ENCODE measurements around the gene PLCB3. TPM values are rescaled to one million over a fixed set of nuclear protein-coding genes. Genes with fewer than 3 reads are reported as not detected.

PLCB3 gene
- total RNA-seq, 1 donor from 2014 or later, result 8.1 TPM

DNA sequence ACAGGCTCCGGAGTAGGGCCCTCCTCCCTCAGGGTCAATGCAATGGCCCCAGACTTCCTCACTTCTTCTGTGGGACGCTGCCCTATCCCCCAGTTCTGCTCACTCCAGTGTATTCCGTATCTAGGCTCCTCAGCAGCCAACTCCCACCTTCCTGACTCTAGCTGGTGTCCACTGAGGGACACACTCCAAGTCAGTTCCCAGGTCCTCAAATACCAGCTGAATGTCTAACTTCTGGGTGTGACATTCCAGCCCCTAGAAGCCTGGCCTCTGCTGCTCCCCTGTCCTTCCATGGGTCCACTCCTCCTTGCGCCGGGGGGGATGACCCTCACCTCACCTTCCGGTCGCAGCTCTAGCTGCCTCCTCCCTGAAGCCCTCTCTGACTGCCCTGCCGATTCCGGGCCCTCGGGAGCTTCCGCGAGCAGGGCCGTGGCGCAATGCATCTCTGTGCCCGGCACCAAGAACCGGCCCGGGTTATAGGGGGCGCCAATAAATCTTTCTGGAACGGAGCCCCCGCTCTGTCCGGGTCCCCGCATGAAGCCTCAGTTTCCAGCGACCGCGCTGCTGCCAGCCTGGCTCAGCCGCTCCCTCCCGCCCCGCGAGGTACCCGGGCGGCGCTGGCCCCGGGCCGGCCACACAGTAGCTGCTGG is 17.7 kb downstream of the PLCB3 start:
- H3K4me1 Mint-ChIP-seq, result peaks cover 23% of the 10 kb centered on the region
- H3K27ac Mint-ChIP-seq, result peak overlapping the region; percentile 95
- peak; percentile 1 for ATAC-seq (ENCODE audit: low read depth)
- peak overlapping the region; percentile 97 for H3K4me3 Mint-ChIP-seq
- CTCF ChIA-PET, result interaction anchor here (0.7 to 5.7 kb wide), 6 partner anchors 17 to 64 kb away, joined by 4 to 55 read pairs (median 8); partner anchors contain the start of genes CATSPERZ, PLCB3, PRDX5 and TRMT112
- no peak for DNase-seq
- intact Hi-C loops (cut with micrococcal nuclease), result loop anchor here (1.0 kb wide), 7 partner anchors 18 to 116 kb away; partner anchors contain the start of genes CCDC88B, DNAJC4, ESRRA and NUDT22
- no peaks in the 10 kb centered on the region for H3K27me3 Mint-ChIP-seq
- no peak for TF ChIP-seq CTCF (IDR thresholded peaks at IDR 0.05)
- H3K36me3 Mint-ChIP-seq (ENCODE audit: low read depth), result peaks cover 11% of the 10 kb centered on the region
- POLR2A ChIA-PET, result interaction anchor here (0.8 to 6.0 kb wide), 13 partner anchors 15 to 1428 kb away, joined by 3 to 119 read pairs (median 22); partner anchors contain the start of genes BAD, DNAJC4, ESRRA and FERMT3
- no peaks in the 10 kb centered on the region for H3K9me3 Mint-ChIP-seq

DNA sequence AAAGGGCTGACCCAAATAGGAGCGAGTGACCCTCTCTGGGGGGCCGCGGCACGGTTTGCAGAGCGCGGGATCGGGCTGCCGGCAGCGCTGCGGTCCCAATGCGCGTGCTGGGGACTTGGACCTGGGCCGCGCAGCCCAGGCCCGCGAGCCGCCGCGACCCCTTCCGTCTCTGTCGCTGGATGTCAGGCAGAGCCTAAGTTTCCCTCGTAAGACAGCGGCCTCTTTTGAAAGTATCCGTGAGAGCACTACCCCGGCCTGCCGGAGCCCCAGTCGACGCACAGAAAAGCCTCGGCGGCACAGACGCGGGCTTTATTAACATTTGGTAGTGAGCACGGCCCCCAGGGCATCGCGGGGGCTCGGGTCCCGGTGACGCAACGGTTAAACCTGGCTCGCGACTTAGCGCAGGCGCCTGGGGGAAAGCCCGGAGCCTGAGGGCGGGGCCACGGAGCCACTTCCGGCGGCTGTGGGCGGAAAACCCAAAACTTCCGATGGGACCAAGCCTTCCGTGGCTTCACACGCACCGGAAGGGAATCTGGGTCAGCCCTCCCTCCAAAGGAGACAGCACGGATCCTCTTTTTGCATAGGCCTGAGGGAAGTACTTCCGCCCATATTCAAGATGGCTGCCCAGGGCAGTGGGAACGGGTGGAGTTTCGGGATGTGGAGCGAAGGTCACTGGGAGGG is 18.4 kb downstream of the PLCB3 start:
- ATAC-seq (ENCODE audit: low read depth) (peak; percentile 72), DNase-seq (peak; percentile 97)
- Mint-ChIP-seq H3K9me3 (no peaks in the 10 kb centered on the region), H3K36me3 (ENCODE audit: low read depth) (peaks cover 11% of the 10 kb centered on the region), H3K27ac (peak overlapping the region; percentile 95), H3K4me1 (peaks cover 23% of the 10 kb centered on the region), H3K4me3 (peak overlapping the region; percentile 97), H3K27me3 (no peaks in the 10 kb centered on the region)
- intact Hi-C loops (cut with micrococcal nuclease), result loop anchor here (1.0 kb wide), 14 partner anchors 16 to 116 kb away; partner anchors contain the start of genes CCDC88B, DNAJC4, ESRRA and FKBP2
- POLR2A ChIA-PET, result interaction anchor here (0.8 to 6.0 kb wide), 15 partner anchors 14 to 1428 kb away, joined by 3 to 119 read pairs (median 15); partner anchors contain the start of genes BAD, CCDC88B, DNAJC4 and ESRRA
- TF ChIP-seq CTCF (IDR thresholded peaks at IDR 0.05), result no peak
- CTCF ChIA-PET, result interaction anchor here (0.8 to 5.7 kb wide), 6 partner anchors 15 to 65 kb away, joined by 3 to 55 read pairs (median 8); partner anchors contain the start of genes CATSPERZ, PLCB3, PRDX5 and TRMT112

GRCh38 chr11:64275031-64275800 is 23.9 kb downstream of the PLCB3 start:
- H3K36me3 Mint-ChIP-seq (ENCODE audit: low read depth), result peaks cover 26% of the 10 kb centered on the region
- no peak for DNase-seq

GRCh38 chr11:64275841-64276240 is 24.5 kb downstream of the PLCB3 start:
- Mint-ChIP-seq H3K9me3 (no peaks in the 10 kb centered on the region), H3K27ac (peak overlapping the region; percentile 30), H3K4me3 (no peak overlapping the region), H3K36me3 (ENCODE audit: low read depth) (peaks cover 23% of the 10 kb centered on the region), H3K27me3 (no peaks in the 10 kb centered on the region), H3K4me1 (peaks cover 6% of the 10 kb centered on the region)
- ATAC-seq (ENCODE audit: low read depth) (no peak), DNase-seq (no peak)
- intact Hi-C loops (cut with micrococcal nuclease), result no loop called here
- TF ChIP-seq CTCF (IDR thresholded peaks at IDR 0.05), result no peak
- POLR2A ChIA-PET, result interaction anchor here (0.6 to 2.3 kb wide), 2 partner anchors 9 to 33 kb away, joined by 3 to 8 read pairs; partner anchors contain the start of gene BAD
- CTCF ChIA-PET, result interaction anchor here (1.4 kb wide), 1 partner anchor 28 kb away, joined by 5 read pairs; no protein-coding TSS in a partner anchor

More at GRCh38 chr11:64275031-64275800, 23.9 kb downstream of the PLCB3 start:
- intact Hi-C loops (cut with micrococcal nuclease), result no loop called here
- ChIA-PET CTCF (interaction anchor here (1.4 kb wide), 1 partner anchor 29 kb away, joined by 5 read pairs; no protein-coding TSS in a partner anchor), POLR2A (interaction anchor here (0.6 to 2.3 kb wide), 2 partner anchors 9 to 33 kb away, joined by 3 to 8 read pairs; partner anchors contain the start of gene BAD)
- TF ChIP-seq CTCF (IDR thresholded peaks at IDR 0.05), result no peak
- ATAC-seq (ENCODE audit: low read depth), result no peak
- H3K4me1 Mint-ChIP-seq, result peaks cover 8% of the 10 kb centered on the region
- H3K4me3 Mint-ChIP-seq, result no peak overlapping the region
- no peaks in the 10 kb centered on the region for H3K9me3 Mint-ChIP-seq
- H3K27me3 Mint-ChIP-seq, result no peaks in the 10 kb centered on the region
- peak overlapping the region; percentile 30 for H3K27ac Mint-ChIP-seq
